Fibroblast of skin of back (primary cell): Measurements from ENCODE around the gene GRK7. TPM values are rescaled to one million over a fixed set of nuclear protein-coding genes. Genes with fewer than 3 reads are reported as not detected.
"Not testable (repeated sequence)": the region's sequence is repeated elsewhere in the genome, so short reads cannot be mapped to it uniquely, and the experiment has no call there.

Experiments used
- DNase-seq: peaks from one replicate; pipeline ENCODE4 v3.0.0-alpha.2; 2013
- polyA plus RNA-seq, 2 experiments: library from polyadenylated mRNA; unstranded; fragments of 120-200 nt; gene quantifications; one replicate each; pipeline ENCODE4 v1.2.1, GENCODE V29; 2013; ENCODE audit not compliant: insufficient read length in 2 of 2

The GRK7 gene
- not detected for polyA plus RNA-seq (2013, experiment 1 of 2; ENCODE audit: insufficient read length)
- not detected for polyA plus RNA-seq (2013, experiment 2 of 2; ENCODE audit: insufficient read length)

DNA sequence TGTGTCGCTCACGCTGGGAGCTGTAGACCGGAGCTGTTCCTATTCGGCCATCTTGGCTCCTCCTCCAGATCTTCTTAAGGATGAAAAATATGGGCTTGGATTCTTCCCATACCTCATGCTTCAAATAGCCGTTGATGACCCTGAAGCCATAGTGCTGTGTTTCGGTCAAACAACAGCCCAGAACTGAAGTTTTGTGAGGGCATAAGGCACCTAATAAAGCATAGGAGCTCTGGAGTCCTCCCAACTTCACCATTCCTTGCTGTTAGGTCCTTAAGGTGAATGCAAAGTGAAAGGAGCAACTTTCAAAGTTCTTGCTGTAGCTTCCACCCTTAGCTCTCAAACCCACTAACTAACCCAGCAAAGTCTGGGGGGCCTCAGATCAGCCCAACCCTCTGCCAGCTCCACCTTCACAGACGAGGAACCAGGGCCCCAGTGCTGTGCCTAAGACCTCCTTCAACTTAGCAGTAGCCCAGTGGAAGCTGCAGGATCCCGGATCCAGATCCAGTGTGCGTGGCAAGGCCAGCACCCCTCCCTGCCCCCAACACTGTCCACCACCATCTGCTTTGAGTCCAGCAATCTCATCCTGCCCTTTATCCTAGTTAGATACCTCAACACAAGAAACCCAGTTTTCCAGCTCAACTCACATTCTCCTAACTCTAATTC lies at the start of gene GRK7:
Gene GRK7, plus strand, starts transcription at position 321 of the 663 bp plus-strand sequence. CDS start 14,877 bp downstream, outside the sequence.
- no peak for DNase-seq

DNA sequence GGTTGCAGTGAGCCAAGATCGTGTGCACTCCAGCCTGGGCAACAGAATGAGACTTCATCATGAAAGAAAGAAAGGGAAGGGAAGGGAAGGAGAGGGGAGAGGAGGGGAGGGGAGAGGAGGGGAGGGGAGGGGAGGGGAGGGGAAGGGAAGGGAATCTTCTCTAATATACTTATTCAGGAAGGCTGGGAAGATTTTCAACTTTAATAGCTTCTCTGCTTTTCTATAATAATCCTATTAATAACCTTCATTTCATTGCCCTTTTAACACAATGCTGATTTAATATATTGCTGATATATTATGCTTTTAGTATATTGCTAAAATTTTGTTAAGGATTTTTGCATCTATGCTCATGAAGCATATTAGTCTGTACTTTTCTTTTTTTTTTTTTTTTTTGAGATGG lies 48.5 kb upstream of the GRK7 start:
- no peak for DNase-seq

DNA sequence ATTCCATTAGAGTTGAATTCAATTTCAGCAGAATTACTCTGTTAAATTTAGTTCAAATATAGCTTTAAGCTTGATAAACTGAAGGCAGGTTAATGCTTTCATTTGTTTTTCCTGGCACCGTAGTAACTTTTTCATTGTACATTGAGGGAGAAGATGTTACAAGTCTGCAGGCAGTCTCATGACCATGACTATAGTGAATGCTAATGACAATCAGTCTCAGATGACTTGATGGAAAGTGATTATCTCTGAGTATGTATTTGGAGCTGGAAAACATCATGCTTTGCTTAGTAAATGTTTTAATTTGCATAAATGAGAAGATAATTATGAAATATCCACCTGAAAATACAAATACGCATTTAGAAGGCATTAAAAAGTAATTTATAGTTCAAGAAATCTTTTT lies 41.1 kb upstream of the GRK7 start:
- DNase-seq, result no peak

DNA sequence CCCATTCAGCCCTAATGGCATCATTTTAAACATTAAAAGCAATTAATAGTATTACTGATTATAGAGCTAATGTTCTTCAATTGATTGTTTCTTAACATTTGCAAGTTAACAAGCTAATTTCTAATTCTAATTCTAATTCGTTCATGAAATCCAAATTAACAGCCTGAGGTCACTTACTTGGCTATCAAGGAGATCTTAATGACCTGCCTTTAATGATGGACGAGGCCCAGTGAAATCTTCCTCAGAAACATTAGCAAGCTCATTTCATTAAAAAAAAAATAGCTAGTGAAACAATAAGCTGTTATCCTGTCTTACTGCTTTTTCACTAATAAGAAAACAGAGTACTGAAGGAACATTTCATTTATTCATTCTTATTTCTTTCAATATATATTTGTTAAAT lies 40.6 kb upstream of the GRK7 start:
- no peak for DNase-seq

DNA sequence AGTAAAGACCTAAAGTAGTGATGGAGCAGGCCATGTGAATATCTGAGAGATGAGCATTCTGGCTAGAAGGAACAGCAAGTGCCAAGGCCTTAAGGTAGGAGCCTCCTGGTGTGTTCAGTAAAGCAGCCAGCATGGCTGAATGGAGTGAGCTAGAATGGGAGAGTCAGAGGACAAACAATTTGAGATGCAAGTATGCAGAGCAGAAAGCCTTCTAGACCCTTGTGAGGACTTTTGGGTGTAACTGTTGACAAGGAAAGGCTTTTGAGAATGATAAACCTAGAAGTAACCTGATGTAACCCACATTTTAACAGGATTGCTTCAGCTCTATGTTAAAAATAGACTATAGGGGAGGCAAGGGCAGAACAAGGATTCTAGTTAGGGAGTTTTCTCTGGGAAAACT lies 40.0 kb upstream of the GRK7 start:
- DNase-seq, result no peak

- DNase-seq, result no peak
Observed at GRCh38 chr3:141724186-141724585, 39.0 kb upstream of the GRK7 start.

- DNase-seq, result peak; percentile 56
Observed at GRCh38 chr3:141725036-141725435, 38.2 kb upstream of the GRK7 start.

DNA sequence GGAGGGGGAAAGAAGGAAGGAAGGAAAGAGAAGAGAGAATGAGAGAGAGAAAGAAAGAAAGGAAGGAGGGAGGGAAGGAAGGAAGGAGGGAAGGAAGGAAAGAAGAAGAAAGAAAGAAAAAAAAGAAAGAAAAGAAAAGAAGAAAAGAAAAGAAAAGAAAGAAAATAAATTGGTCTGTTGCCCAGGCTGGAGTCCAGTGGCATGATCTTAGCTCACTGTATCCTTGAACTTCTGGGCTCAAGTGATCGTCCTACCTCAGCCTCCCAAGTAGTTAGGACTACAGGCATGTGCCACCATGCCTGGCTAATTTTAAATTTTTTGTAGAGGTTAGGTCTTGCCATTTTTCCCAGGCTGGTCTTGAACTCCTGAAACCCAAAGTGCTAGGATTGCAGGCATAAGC lies 36.7 kb upstream of the GRK7 start:
- DNase-seq, result no peak

DNA sequence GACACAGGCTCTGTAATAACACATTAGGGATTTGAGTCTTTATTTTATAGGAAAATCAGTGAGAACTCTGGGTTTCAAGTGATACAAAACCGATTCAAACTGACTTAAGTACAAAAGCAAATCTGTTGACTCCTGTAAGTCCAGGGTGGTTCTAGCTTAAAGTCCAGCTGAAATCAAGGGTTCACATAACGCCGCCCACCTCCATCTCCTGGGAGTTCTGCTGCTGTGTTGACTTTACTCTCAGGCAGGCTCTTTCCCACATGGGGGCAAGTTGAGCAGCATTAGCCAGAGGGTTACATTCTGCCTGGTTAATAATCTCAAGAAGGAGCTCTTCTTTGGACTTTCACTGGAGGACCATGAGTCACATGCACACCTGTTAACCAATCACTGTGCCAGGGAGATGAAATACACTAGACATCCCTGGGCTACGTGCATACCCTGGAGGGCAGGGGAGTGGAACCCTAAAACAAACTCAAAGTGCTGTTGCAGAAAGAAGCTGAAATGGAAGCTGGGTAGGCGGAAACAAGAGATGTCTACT lies 34.8 kb upstream of the GRK7 start:
- DNase-seq, result no peak

DNA sequence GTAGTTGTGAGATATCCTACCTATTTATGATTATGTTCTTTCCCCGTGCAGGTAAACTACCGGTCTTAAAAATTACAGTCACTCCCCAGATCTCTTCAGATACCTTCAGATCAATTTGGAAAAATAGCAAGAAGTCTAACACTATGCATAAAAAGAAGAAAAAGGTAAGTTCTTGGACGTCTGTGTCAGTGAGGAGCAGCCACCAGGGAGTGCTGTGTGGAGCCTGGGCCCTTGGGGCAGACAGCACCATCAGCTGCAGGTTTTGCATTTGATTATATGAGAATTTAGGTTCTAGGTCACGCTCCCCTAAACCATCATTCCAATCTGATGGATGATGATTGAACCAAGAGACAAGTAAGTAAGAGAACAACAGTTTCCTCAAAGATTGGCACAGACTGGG lies 34.0 kb upstream of the GRK7 start:
- no peak for DNase-seq

DNA sequence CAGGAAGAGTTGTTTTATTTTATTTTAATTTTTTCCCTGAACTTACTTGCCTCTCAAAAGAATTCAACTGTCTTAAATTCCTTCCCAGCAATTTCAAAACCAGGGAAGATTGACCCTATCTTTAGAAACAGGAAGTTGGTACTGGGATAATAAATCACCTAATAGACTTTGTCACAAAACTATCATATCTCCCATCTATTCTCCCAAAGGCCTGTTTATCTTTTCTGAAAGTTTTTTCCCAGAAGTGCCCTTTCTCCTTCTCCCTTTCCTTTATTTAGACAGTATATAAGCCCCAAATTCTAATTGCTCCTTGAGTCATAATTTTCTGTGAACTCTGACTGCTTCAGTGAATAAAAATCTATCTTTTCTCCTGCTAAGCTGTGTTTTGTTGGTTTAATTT lies 28.0 kb upstream of the GRK7 start:
- DNase-seq, result no peak

GRCh38 chr3:141735770-141736465 lies 27.3 kb upstream of the GRK7 start:
- DNase-seq, result no peak

GRCh38 chr3:141737093-141737492 lies 26.1 kb upstream of the GRK7 start:
- DNase-seq, result no peak

DNA sequence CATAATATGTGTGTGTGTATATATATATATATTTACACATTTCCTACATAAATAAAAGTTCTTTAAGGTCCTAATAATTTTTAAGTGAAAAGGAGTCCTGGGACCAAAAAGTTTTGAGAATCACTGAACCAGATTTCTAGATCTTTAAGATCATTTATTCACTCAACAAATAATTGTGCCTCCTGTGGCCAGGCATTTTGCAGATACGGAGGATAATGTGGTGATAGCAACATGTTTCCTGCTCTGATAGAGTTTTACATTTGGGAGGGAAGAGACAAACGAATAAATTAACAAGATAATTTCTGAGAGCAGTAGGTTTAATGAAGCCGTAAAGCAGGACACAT lies 25.6 kb upstream of the GRK7 start:
- DNase-seq, result no peak

DNA sequence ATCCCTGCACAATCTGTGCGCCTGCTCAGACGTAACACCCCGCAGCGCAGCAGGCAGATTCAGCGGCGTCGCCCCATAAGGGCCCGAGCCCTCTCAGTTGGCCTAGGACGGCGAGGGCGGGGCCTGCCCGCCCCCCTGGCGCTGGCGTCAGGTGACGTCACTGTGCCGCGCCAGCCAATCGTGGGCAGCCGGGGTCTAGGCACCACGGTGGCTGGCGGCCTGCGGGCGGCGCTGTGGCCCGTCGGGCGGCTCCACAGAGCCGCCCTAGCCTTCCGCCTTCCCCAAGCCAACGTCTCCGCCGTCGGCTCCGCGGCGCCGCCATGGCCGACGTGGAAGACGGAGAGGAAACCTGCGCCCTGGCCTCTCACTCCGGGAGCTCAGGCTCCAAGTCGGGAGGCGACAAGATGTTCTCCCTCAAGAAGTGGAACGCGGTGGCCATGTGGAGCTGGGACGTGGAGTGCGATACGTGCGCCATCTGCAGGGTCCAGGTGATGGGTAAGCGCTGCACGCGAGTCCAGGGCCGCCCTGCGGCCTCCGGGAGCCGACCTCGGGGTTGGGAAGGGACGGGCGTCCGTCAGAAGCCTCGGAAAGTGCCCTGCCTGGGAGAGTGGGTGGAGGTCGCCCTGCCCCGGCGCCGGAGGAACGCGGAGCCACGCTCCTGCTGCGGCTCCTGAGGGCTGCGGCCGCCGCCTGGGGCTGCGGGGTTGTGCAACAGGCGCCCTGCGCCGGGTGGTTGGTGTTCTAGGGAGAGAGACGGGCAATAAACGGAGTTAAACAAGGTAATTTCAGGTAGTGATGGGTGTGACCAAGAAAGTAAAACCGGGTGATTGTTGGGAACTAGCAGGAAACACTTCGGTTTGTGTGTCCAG lies 25.0 kb upstream of the GRK7 start, which contains the start of gene RNF7:
Gene RNF7, plus strand, starts transcription at position 277 of the 869 bp plus-strand sequence. Its CDS starts 44 bp downstream, at position 321.
- DNase-seq, result peak; percentile 95

GRCh38 chr3:141738891-141739363 lies 24.3 kb upstream of the GRK7 start:
- DNase-seq, result peak; percentile 57

DNA sequence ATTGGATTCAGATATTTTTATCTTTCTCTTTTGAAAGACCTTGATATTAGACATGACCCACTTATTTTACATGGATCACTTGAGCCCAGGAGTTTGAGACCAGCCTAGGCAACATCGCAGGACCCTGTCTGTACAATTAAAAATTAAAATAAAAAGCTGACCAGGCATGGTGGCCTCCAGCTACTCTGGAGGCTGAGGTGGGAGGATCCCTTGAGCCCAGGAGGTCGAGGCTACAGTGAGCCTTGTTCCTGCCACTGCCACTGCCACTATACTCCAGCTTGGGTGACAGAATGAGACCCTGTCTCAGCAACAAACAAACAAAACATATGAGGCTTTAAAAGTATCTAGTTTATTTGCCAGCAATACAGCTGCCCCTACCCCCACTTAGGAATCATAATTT lies 23.5 kb upstream of the GRK7 start:
- no peak for DNase-seq

GRCh38 chr3:141740349-141740748 lies 22.9 kb upstream of the GRK7 start:
- DNase-seq, result no peak

GRCh38 chr3:141743305-141743704 lies 19.9 kb upstream of the GRK7 start:
- DNase-seq, result no peak

DNA sequence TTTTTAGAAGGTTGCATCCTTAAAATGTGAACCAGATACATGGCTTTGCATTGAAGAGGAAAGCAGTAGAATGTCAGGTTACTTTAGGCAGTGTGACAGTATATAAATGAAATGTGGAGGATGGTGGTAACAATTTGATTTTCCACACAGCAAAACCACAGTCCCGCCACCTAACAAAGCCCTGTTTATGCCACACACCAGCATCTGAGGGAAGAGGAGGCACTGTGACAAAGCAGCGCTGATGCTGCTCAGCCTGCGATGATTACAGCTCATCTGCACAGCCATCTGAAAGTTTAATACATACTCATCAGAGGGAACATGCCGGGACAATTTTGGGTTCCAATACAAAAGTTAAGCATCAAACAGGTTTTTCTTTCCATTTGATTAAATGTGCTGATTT lies 16.2 kb upstream of the GRK7 start:
- DNase-seq, result no peak

GRCh38 chr3:141753399-141753798 lies 9.8 kb upstream of the GRK7 start:
- DNase-seq, result no peak

GRCh38 chr3:141754032-141754431 lies 9.2 kb upstream of the GRK7 start:
- DNase-seq, result no peak

DNA sequence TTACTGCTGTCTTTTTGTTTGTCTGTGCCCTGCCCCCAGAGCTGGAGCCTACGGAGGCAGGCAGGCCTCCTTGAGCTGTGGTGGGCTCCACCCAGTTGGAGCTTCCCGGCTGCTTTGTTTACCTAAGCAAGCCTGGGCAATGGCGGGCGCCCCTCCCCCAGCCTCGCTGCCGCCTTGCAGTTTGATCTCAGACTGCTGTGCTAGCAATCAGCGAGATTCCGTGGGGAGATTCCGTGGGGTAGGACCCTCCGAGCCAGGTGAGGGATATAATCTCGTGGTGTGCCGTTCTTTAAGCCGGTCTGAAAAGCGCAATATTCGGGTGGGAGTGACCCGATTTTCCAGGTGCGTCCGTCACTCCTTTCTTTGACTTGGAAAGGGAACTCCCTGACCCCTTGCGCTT lies 656 bp upstream of the GRK7 start:
- not testable (repeated sequence) for DNase-seq
